PC-9 (cell line): ENCODE measurements around the gene IKZF3.

Experiments
- CTCF ChIP-seq: fragments of 200-600 bp; sonication (generic); conservative IDR thresholded peaks from 2 replicates; pipeline ENCODE4 v1.6.1; 2017; ENCODE audit warnings: mixed run types, antibody characterized with exemption, mild to moderate bottlenecking, moderate library complexity
- EZH2 ChIP-seq: fragments of 200-600 bp; sonication (generic); IDR thresholded peaks from 2 replicates; pipeline ENCODE4 v1.8.0; 2017; ENCODE audit warnings: antibody characterized with exemption, low read depth

- TF ChIP-seq CTCF (no peak), EZH2 (no peak)
Observed at GRCh38 chr17:39846205-39846604, 17.9 kb downstream of the IKZF3 start.
